Stimulated activated CD4-positive, alpha-beta T cell treated with anti-CD3 and anti-CD28 coated beads, TNF-alpha, amount 100 ng/mL, for 24 hours (primary cell): Measurements from ENCODE around the gene PHLDA2.
A peak's percentile ranks its signal among the peaks of the same experiment; 100 is the strongest.

Experiments used
- DNase-seq, 3 experiments: peaks; one replicate each; pipeline ENCODE4 v3.0.0-alpha.2; 2020; ENCODE audit warnings: low read depth in 3 of 3

The PHLDA2 gene

GRCh38 chr11:2929950-2930703 is 907 bp upstream of the PHLDA2 start:
- peak in 2 of 3 experiments; percentile 6 to 35 for DNase-seq

DNA sequence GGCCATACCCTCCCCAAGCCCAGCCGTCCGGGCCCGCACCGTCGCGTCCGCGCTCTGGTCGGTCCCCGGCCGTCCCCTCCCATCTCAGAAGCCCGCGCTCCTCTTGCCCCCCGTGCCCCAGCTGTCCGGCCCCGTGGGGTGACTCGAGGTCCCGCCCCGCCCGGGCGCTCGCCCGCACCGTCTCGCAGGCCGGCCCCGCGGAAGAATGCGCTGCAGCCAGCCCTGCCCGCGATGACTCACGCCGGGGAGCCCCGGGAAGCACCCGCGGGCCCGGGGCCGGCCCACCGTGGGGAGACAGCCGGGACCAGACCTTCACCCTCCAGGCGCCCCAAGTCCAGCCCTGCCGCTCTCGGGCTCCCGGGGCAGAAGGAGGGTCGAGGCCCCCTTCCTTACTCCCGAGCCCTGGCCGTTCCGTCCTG is 320 bp upstream of the PHLDA2 start:
- peak in 1 of 3 experiments; percentile 50 for DNase-seq

- no peak for DNase-seq
Observed at GRCh38 chr11:2927851-2928604, 1.2 kb downstream of the PHLDA2 start.

DNA sequence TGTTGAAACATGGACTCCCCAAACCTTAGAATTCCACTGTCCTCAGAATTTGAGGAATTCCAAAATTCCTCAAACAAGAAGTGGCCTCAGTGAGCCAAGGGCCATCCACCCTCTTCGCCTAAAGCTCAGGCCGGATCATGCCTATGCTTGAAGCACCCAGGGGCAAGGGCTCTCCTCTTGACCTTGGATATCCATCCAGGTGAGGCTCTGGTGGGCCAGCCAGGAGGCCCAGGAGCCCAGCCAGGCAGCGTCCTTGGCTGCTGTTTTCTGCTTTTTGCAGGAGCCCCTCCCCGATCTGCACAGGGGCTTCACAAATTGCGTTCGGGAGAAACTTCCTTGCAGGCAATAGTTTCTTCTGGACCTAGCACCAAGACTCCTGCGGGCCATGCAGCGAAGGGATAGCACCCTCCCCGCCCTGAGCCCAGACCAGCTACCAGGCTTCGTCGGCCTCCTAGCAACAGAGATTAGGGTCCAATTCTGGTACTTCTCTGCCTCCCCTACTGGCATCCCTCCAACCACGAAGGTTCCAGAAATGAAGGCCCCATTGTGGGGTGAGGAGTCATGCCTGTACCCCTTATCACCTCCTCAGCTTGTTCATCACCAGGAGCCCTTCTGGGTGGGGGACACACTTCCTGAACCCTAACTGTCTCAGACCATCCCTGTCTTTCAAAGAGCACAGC is 2.0 kb downstream of the PHLDA2 start:
- no peak for DNase-seq

- no peak for DNase-seq
Observed at GRCh38 chr11:2926611-2927051, 2.6 kb downstream of the PHLDA2 start.

GRCh38 chr11:2924821-2925675 is 4.2 kb downstream of the PHLDA2 start:
- DNase-seq = no peak

DNA sequence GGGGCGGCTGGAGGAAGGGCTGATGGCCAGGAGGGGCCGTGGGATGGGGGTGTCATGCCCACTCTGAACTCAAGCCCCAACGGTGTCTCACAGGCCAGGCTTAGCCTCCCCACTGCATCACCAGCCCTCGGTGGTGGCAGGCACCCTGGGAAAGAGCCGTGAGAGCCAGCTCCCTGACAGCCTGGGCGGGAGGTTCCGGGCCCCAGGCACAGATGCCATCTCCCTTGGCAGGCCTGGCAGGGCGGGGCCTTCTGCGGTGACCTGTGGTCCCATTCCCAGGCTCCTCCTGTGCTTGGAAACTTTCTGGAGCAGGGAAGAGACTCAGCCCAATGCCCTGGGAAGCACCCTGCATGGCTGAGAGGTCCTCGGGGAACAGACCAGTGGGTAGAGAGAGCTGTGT is 4.8 kb downstream of the PHLDA2 start:
- no peak for DNase-seq

GRCh38 chr11:2923446-2924375 is 5.5 kb downstream of the PHLDA2 start:
- no peak for DNase-seq

GRCh38 chr11:2922655-2923054 is 6.6 kb downstream of the PHLDA2 start:
- no peak for DNase-seq

DNA sequence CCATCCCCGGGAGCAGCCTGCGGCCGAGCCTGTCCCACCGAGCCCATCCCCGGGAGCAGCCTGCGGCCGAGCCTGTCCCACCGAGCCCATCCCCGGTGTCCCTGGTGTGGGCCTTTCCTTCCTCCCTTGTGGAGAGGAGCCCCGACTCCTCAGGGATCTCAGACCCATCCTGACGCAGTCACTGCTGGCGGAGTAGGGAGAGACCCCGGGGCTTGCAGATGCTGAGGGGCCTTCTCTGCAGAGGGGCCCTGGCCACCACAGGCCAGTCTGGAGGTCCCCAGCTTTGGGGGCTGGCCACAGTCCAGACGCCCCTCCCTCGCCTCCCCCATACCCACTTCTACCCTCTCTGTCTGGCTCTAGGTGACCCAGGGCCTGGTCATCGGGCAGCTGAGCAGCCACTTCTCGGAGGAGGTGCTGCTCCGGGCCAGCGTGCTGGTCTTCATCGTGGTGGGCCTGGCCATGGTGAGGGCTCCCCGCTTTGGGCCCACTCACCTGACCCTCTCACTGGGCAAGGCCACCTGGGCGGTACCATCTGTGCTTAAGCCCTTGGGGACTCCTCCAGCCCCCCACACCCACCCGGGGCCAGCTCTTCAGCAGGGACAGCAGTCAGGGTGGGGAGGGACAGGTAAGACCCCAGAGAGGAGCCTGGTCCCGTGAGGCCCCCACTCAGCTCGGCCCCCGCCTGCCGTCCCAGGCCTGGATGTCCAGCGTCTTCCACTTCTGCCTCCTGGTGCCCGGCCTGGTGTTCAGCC is 7.3 kb downstream of the PHLDA2 start:
- DNase-seq = no peak

GRCh38 chr11:2921261-2921660 is 8.0 kb downstream of the PHLDA2 start:
- no peak for DNase-seq

- no peak for DNase-seq
Observed at GRCh38 chr11:2920343-2920742, 8.9 kb downstream of the PHLDA2 start.

- DNase-seq = no peak
Observed at GRCh38 chr11:2919837-2920236, 9.4 kb downstream of the PHLDA2 start.

- DNase-seq = no peak
Observed at GRCh38 chr11:2919188-2919587, 10.0 kb downstream of the PHLDA2 start.

DNA sequence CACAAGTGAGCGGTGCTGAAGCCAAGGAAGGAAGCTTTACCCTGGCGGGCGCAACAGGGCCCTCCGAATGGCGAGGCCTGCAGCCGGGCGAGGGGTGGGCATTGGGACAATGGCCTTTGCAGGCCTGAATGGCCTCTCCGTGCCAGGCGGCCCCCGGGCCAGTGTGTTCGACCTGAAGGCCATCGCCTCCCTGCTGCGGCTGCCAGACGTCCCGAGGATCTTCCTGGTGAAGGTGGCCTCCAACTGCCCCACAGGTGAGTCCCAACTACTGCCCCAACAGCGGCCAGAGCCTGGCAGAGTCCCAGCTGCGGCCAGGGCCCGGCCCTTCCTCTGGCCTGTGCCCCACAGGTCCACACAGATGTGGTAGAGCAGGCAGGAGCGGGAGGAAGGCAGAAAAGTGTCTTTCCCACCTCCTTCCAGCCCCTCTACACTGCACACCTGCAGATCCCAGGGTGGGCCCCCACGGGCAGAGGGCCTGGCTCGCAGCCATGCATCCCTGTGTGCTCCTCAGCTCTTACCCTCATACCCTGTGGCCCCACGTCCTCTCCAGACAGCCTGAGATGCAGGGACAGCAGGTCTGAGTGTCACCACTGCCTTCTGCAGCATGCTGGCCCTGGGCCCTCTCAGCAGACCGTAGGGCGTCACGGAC is 11.3 kb downstream of the PHLDA2 start:
- DNase-seq = no peak

DNA sequence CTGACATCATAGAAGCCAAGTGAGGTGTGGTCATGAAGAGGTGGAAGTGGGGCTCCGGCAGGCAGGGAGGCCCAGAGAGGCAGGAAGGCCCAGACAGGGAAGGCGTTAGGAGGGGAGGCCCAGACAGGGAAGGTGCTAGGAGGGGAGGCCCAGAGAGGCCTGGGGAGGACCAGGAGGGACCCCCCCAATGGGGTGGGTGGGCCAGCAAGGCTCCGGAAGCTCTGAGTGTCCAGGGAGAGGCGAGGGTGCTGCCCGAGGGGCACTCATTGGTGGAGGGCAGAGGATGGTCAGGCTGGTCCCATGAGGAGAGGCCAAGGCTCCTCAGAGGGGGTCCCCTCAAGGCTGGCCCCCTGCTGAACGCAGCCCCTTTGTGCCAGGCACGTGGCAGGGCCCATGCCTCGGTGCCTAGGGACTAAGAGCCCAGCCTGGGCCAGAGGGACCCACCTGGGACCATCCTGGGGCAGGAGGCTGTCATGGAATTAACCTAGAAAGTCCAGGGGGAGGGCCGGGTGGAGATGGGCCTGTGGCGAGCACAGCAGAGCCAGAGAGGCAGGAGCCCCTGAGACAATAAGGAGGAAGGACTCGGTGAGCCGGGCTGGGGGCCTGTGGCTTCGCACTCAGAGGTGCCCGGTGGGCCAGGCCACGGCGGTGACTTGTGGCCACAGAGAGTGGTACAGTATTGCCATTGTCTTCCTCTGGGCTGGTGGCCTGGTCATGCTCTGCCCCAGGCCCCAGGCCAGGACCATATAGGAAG is 12.2 kb downstream of the PHLDA2 start:
- no peak for DNase-seq

- no peak for DNase-seq
Observed at GRCh38 chr11:2916114-2916891, 12.9 kb downstream of the PHLDA2 start.

GRCh38 chr11:2915473-2915872 is 13.7 kb downstream of the PHLDA2 start:
- DNase-seq = no peak
